ENCODE results near the gene CENATAC.
"Not testable (repeated sequence)": the region's sequence is repeated elsewhere in the genome, so short reads cannot be mapped to it uniquely, and the experiment has no call there.

CENATAC gene

GRCh38 chr11:118988280-118988679 is 9.7 kb upstream of the CENATAC start:
- Histone ChIP-seq H3K27me3 (ENCODE audit: insufficient read depth, low read length, poor library complexity) (no peaks in the 10 kb centered on the region), H3K79me2 (ENCODE audit: insufficient read depth, low read length) (no peaks in the 10 kb centered on the region), H4K20me1 (ENCODE audit: insufficient read depth, low read length) (no peaks in the 10 kb centered on the region), H3K4me3 (ENCODE audit: low read depth in 1 of 2, low read length in 2 of 2) (no peak overlapping the region), H3K27ac (ENCODE audit: low read length) (no peak overlapping the region), H3K9me3 (ENCODE audit: insufficient read depth, low read length, severe bottlenecking) (no peaks in the 10 kb centered on the region), H2AFZ (ENCODE audit: low read depth, low read length) (no peak overlapping the region), H3K4me2 (ENCODE audit: insufficient read depth, low read length) (no peak overlapping the region), H3K4me1 (ENCODE audit: insufficient read depth, low read length) (no peaks in the 10 kb centered on the region), H3K36me3 (ENCODE audit: insufficient read depth, low read length) (no peaks in the 10 kb centered on the region), H3K9ac (ENCODE audit: low read depth, low read length) (no peak overlapping the region)
- TF ChIP-seq CTCF (IDR thresholded peaks at IDR 0.05; ENCODE audit: borderline replicate concordance, extremely low read depth, low read length, poor library complexity, severe bottlenecking) = no peak
- TF ChIP-seq EZH2 (IDR thresholded peaks at IDR 0.05; ENCODE audit: borderline replicate concordance, low read depth, low read length, severe bottlenecking) = no peak
- ATAC-seq (ENCODE audit: insufficient read depth, low read depth) = no peak
- no peak for DNase-seq

GRCh38 chr11:118991486-118992038 is 6.4 kb upstream of the CENATAC start:
- not testable (repeated sequence) for H3K4me1 ChIP-seq (ENCODE audit: insufficient read depth, low read length); H3K36me3 ChIP-seq (ENCODE audit: insufficient read depth, low read length); ATAC-seq (ENCODE audit: insufficient read depth, low read depth); H3K27me3 ChIP-seq (ENCODE audit: insufficient read depth, low read length, poor library complexity); H3K27ac ChIP-seq (ENCODE audit: low read length); H3K79me2 ChIP-seq (ENCODE audit: insufficient read depth, low read length); H3K9me3 ChIP-seq (ENCODE audit: insufficient read depth, low read length, severe bottlenecking); H3K9ac ChIP-seq (ENCODE audit: low read depth, low read length); H3K4me2 ChIP-seq (ENCODE audit: insufficient read depth, low read length); H4K20me1 ChIP-seq (ENCODE audit: insufficient read depth, low read length); H2AFZ ChIP-seq (ENCODE audit: low read depth, low read length); DNase-seq; H3K4me3 ChIP-seq (ENCODE audit: low read depth in 1 of 2, low read length in 2 of 2)

- no peaks in the 10 kb centered on the region for H4K20me1 ChIP-seq (ENCODE audit: insufficient read depth, low read length)
- H3K27me3 ChIP-seq (ENCODE audit: insufficient read depth, low read length, poor library complexity) = no peaks in the 10 kb centered on the region
- ATAC-seq (ENCODE audit: insufficient read depth, low read depth) = peak; percentile 39
- H3K4me1 ChIP-seq (ENCODE audit: insufficient read depth, low read length) = peaks cover 43% of the 10 kb centered on the region
- peak; percentile 53 for DNase-seq
- peaks cover 33% of the 10 kb centered on the region for H3K36me3 ChIP-seq (ENCODE audit: insufficient read depth, low read length)
- peak overlapping the region; percentile 99 for H2AFZ ChIP-seq (ENCODE audit: low read depth, low read length)
- H3K9ac ChIP-seq (ENCODE audit: low read depth, low read length) = peak overlapping the region; percentile 72
- H3K79me2 ChIP-seq (ENCODE audit: insufficient read depth, low read length) = peaks cover 52% of the 10 kb centered on the region
- peak overlapping the region; percentile 92 for H3K27ac ChIP-seq (ENCODE audit: low read length)
- H3K9me3 ChIP-seq (ENCODE audit: insufficient read depth, low read length, severe bottlenecking) = no peaks in the 10 kb centered on the region
- TF ChIP-seq EZH2 (IDR thresholded peaks at IDR 0.05; ENCODE audit: borderline replicate concordance, low read depth, low read length, severe bottlenecking) = no peak
- peak; percentile 62 for TF ChIP-seq CTCF (IDR thresholded peaks at IDR 0.05; ENCODE audit: borderline replicate concordance, extremely low read depth, low read length, poor library complexity, severe bottlenecking)
- peak overlapping the region; percentile 79 for H3K4me2 ChIP-seq (ENCODE audit: insufficient read depth, low read length)
- peak overlapping the region; percentile 53 to 86 for H3K4me3 ChIP-seq (ENCODE audit: low read depth in 1 of 2, low read length in 2 of 2)
Measured at GRCh38 chr11:118996926-118997626, 862 bp upstream of the CENATAC start.

GRCh38 chr11:118998388-118998717 is 415 bp downstream of the CENATAC start:
- H3K4me1 ChIP-seq (ENCODE audit: insufficient read depth, low read length) = peaks cover 43% of the 10 kb centered on the region
- H3K27me3 ChIP-seq (ENCODE audit: insufficient read depth, low read length, poor library complexity) = no peaks in the 10 kb centered on the region
- peak overlapping the region; percentile 53 to 86 for H3K4me3 ChIP-seq (ENCODE audit: low read depth in 1 of 2, low read length in 2 of 2)
- peak; percentile 27 for ATAC-seq (ENCODE audit: insufficient read depth, low read depth)
- H4K20me1 ChIP-seq (ENCODE audit: insufficient read depth, low read length) = no peaks in the 10 kb centered on the region
- H3K36me3 ChIP-seq (ENCODE audit: insufficient read depth, low read length) = peaks cover 44% of the 10 kb centered on the region
- peak overlapping the region; percentile 99 for H2AFZ ChIP-seq (ENCODE audit: low read depth, low read length)
- H3K27ac ChIP-seq (ENCODE audit: low read length) = peak overlapping the region; percentile 75
- peak overlapping the region; percentile 72 for H3K9ac ChIP-seq (ENCODE audit: low read depth, low read length)
- peak overlapping the region; percentile 79 for H3K4me2 ChIP-seq (ENCODE audit: insufficient read depth, low read length)
- no peak for DNase-seq
- no peaks in the 10 kb centered on the region for H3K9me3 ChIP-seq (ENCODE audit: insufficient read depth, low read length, severe bottlenecking)
- peaks cover 59% of the 10 kb centered on the region for H3K79me2 ChIP-seq (ENCODE audit: insufficient read depth, low read length)
- TF ChIP-seq EZH2 (IDR thresholded peaks at IDR 0.05; ENCODE audit: borderline replicate concordance, low read depth, low read length, severe bottlenecking) (no peak), CTCF (IDR thresholded peaks at IDR 0.05; ENCODE audit: borderline replicate concordance, extremely low read depth, low read length, poor library complexity, severe bottlenecking) (no peak)
